ENCODE measurements around the gene RHAG.

DNA sequence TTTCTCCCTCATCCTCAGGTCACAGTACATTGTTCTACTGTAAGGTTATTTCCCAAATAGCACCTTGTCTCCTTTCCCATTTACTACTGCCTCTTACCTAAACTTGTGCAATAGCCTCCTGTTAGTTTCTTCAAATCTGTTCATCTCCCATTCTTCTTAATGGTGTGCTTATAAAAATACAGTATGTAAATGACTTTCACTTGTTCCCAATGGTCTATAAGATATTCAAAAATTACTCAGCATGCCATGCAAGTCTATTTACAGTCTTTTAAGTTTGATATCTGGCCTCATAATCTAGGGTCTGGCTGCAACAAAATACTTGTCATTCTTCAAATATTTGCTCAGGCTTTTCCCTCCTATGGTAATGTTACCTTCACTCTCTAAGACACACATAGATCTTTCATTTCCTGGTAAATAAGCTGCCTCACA, 31.5 kb upstream of the RHAG start:
- TF ChIP-seq POLR2A (IDR thresholded peaks at IDR 0.05; ENCODE audit: borderline replicate concordance, extremely low read depth, insufficient read depth, insufficient read length), result no peak
- no peak for TF ChIP-seq EZH2 (IDR thresholded peaks at IDR 0.05)
- TF ChIP-seq, protein P1, sequence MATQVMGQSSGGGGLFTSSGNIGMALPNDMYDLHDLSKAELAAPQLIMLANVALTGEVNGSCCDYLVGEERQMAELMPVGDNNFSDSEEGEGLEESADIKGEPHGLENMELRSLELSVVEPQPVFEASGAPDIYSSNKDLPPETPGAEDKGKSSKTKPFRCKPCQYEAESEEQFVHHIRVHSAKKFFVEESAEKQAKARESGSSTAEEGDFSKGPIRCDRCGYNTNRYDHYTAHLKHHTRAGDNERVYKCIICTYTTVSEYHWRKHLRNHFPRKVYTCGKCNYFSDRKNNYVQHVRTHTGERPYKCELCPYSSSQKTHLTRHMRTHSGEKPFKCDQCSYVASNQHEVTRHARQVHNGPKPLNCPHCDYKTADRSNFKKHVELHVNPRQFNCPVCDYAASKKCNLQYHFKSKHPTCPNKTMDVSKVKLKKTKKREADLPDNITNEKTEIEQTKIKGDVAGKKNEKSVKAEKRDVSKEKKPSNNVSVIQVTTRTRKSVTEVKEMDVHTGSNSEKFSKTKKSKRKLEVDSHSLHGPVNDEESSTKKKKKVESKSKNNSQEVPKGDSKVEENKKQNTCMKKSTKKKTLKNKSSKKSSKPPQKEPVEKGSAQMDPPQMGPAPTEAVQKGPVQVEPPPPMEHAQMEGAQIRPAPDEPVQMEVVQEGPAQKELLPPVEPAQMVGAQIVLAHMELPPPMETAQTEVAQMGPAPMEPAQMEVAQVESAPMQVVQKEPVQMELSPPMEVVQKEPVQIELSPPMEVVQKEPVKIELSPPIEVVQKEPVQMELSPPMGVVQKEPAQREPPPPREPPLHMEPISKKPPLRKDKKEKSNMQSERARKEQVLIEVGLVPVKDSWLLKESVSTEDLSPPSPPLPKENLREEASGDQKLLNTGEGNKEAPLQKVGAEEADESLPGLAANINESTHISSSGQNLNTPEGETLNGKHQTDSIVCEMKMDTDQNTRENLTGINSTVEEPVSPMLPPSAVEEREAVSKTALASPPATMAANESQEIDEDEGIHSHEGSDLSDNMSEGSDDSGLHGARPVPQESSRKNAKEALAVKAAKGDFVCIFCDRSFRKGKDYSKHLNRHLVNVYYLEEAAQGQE (IDR thresholded peaks at IDR 0.05; ENCODE audit: low read depth), result no peak
